GM12865 (cell line): ENCODE data around the gene MRPL53.

Experiments used
- DNase-seq: peaks from one replicate; pipeline ENCODE4 v3.0.0; 2010; ENCODE audit warnings: low read depth
- H3K4me3 ChIP-seq: 2 replicates; pipeline ENCODE4 v1.5.1; 2011; ENCODE audit warnings: mild to moderate bottlenecking, low read depth, low read length, control low read depth
- TF ChIP-seq, protein P1 (sequence below): IDR thresholded peaks from 2 replicates; pipeline ENCODE4 v1.5.1; 2011; ENCODE audit warnings: low read length, control low read depth, low read depth, inconsistent platforms; ENCODE audit not compliant: insufficient read depth; ENCODE audit errors: missing control alignments

MRPL53 gene

DNA sequence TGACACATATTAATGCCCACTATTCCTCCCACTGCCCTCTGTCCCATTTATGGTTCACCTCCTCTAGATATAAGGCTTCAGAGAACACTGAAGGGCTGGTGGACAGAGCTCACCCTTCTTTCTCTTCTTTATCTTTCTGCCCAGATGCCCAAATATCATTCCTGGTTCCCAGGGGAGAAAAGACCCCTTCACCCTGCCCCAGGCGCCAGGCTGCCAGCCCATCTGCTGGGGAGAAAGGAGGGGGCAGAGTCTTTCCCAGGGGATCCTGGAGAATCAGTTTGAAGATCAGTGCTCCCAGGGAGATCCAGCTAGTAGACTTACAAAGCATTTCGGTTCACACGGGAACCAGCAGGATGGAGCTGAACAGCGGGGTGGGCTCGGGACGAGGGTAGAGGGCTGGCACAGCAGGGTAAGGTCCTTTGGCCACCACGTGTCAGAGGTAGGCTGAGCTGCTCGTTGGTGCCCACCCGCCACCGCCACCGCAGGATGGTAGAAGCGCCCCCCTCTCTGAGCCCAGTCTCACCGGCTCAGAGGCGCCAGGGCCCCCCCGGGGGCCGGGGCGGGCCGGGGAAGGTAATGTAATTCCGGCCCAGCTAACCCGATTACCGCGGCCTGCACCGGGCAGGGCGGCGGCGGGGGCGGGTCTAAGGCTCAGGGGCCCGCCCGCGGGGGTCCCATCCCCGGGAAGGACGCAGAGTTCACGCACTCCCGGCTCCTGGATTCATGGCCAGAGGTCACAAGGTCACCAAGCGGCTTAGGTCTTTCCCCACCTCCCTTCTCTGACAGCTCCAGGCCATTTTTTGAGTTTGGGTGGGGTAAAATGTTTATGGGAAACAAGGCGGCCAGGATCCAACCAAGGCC lies 40.5 kb upstream of the MRPL53 start:
- TF ChIP-seq, protein P1, sequence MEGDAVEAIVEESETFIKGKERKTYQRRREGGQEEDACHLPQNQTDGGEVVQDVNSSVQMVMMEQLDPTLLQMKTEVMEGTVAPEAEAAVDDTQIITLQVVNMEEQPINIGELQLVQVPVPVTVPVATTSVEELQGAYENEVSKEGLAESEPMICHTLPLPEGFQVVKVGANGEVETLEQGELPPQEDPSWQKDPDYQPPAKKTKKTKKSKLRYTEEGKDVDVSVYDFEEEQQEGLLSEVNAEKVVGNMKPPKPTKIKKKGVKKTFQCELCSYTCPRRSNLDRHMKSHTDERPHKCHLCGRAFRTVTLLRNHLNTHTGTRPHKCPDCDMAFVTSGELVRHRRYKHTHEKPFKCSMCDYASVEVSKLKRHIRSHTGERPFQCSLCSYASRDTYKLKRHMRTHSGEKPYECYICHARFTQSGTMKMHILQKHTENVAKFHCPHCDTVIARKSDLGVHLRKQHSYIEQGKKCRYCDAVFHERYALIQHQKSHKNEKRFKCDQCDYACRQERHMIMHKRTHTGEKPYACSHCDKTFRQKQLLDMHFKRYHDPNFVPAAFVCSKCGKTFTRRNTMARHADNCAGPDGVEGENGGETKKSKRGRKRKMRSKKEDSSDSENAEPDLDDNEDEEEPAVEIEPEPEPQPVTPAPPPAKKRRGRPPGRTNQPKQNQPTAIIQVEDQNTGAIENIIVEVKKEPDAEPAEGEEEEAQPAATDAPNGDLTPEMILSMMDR, result no peak
- no peak overlapping the region for H3K4me3 ChIP-seq
- DNase-seq, result no peak

DNA sequence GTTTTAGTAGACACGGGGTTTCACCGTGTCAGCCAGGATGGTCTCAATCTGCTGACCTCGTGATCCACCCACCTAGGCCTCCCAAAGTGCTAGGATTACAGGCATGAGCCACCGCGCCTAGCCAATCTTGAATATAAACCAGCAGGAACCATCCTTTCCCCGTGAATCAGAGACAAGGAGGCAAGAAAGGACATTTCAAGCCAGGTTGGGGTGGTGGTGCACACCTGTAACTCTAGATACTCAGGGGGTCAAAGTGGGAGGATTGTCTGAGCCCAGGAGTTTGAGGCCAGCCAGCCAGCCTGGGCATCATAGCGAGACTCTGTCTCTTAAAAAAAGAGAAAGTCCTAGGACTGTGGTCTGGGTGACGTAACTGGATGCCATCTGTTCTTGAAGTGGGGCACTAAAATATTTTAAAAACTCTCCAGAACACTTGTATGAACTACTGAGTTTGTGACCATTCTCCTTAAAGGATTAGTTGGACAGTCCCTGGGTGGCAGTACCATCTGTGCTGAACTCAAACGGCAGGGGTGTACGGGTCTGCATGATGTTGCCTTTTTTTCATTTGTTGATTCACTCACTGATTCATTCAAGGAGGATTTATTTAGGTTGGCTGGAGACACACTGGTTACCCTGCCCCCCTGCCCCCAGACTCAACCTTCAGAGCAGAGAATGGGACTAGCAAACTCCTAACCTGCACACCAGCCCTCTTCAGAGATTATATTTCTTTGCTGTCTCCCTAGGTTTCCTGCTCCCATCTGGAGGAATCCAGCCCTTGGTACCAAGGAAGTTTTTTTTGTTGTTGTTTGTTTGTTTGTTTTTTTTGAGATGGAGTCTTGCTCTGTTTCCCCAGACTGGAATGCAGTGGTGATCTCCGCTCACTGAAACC lies 38.9 kb upstream of the MRPL53 start:
- TF ChIP-seq, protein P1, result no peak
- DNase-seq, result no peak
- H3K4me3 ChIP-seq, result no peak overlapping the region

DNA sequence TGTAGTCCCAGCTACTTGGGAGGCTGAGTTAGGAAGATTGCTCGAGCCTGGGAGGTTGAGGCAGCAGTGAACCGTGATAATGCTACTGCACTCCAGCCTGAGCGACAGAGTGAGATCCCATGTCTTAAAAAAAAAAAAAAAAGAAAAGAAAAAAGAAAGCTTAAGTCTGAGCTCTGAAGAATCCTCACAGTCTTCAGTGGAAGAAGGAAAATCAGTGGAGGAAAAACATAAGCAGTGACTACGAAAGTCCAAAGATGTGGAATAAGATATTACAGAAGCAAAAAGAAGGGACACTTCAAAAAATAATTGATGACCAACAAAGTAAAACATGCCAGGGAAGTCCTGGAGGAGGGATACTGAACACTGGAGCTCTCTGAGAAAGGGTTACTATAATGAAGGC lies 37.8 kb upstream of the MRPL53 start:
- TF ChIP-seq, protein P1, result no peak
- DNase-seq, result no peak
- no peak overlapping the region for H3K4me3 ChIP-seq

DNA sequence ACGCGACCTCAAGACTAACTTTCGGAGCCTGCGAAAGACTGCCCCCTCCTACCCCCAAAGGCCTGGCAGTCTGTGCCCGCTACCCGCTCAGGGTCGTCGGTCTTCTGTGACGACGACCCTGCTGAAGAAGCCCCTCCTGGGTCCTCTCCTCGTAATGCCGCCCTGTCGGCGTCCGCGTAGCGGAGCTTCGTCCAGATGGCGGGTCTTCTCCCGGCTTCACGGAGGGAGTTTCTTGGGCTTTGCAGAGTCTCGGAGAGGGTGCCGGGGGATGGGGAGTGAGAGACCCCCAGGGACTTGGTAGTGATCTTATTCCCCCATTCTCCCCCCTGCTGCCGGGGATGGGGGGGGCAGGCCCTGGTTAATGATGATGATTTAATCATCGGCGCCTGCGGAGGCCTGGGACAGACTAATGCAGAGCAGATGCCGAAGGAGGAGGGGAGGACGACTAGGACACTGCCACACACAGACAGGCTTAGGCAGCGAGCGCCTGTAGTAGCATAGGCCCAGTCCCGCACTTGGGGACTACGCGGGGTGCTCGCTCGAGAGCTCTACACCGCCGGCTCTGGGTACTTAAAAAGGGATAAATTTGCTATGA lies 35.5 kb upstream of the MRPL53 start:
- TF ChIP-seq, protein P1, result no peak
- H3K4me3 ChIP-seq, result peak overlapping the region; percentile 69
- DNase-seq, result peak; percentile 39

DNA sequence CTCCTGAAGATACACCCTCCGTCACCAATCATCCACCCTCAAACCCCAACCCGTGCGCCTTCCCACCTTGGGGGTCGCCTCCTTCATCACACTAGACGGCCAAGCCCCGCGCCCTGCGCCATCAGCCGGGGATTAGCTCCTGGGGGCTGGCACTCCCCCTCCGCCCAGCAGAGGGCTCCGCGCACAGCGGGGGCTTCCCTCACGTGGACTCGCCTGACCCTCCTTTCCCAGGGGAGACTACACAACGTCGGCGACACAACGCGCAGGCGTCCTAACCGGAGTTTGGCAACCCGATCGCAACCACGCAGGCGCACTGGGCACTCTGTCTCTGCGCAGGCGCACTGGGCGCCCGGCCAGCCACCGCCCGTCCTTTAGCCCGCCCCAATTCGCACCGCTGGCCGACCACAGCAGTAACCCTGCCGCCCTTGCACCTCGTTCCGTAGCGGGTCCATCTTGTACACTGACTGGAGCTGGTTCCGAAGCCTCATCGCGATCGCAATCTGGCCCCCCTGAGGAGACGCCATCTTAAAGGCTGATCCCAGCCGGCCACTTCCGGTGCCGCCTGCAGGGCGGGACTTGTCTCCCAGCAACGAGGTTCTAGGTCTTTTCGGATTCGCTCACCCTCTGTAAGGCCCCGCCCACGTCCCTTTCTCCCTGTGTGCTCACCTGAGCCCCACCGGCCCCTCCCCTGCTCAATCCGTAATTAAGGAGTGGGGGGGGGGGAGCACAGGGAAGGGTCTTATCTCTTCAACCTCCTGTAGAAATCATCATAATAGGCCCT lies 34.9 kb upstream of the MRPL53 start, which contains the start of gene PCGF1:
TSS of gene PCGF1 (minus strand) at position 551 of the 781 bp plus-strand sequence. CDS start at position 524, 27 bp downstream.
- peak; percentile 98 for DNase-seq

More for the DNA sequence above, 34.9 kb upstream of the MRPL53 start, which contains the start of gene PCGF1:
- TF ChIP-seq, protein P1, result peak; percentile 73
- H3K4me3 ChIP-seq, result peak within 1 kb of the TSS; percentile 69
